Activated T-helper 9 cell treated with anti-CD3 and anti-CD28 coated beads, Interleukin-2, amount 50 U/mL, for 16 hours (primary cell): ENCODE results near the gene NAA35.

ENCODE experiments used
- DNase-seq: peaks from one replicate; pipeline ENCODE4 v3.0.0-alpha.2; 2020; ENCODE audit warnings: low read depth

Gene NAA35

GRCh38 chr9:86062845-86063693 lies 122.1 kb downstream of the NAA35 start:
- no peak for DNase-seq

DNA sequence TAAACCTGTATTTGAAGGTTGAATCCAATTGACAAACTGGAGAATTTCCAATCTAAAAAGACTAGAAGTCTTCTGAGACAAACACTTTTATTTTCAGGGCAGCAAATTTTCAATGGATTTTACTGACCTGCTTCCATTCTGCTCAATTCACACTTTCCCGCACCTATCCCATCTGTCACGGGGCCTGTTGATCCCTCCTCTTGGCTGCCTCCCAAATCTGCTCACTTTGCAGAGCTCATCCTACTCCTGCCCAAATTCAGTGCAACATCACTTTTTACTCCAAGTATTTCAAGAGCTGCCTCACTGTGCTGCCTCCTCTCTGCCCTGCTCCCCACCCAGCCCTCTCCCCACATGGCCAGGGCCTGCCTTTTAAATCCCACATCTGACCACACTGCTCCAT lies 123.3 kb downstream of the NAA35 start:
- no peak for DNase-seq

GRCh38 chr9:86069206-86069869 lies 128.4 kb downstream of the NAA35 start:
- no peak for DNase-seq
